GM19025 (cell line): Measurements from ENCODE around the gene SKOR1.

ENCODE experiments used
- ATAC-seq: cut with Tn5 transposase; IDR thresholded peaks from one replicate; pipeline ENCODE4 v1.9.1; 2021; ENCODE audit warnings: mild to moderate bottlenecking, low read depth, moderate library complexity; ENCODE audit not compliant: unreplicated experiment

Gene SKOR1

DNA sequence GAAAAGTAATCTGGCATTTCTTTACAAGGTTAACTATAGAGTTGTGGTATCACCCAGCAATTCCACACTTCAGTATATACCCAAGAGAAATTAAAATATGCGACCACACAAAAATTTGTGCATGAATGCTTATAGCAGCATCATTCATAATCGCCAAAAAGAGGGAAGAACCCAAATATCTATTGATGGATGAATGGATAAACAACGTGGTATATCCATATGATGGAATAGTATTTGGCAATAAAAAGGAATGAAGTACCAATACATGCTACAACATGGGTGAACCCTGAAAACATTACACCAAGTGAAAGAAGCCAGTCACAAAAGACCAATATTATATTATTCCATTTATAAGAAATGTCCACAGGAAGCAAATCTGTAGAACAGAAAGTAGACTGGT is 8.6 kb upstream of the SKOR1 start:
- ATAC-seq, result no peak

GRCh38 chr15:67818464-67818863 is 6.8 kb upstream of the SKOR1 start:
- no peak for ATAC-seq

GRCh38 chr15:67819636-67820035 is 5.7 kb upstream of the SKOR1 start:
- ATAC-seq, result no peak

- no peak for ATAC-seq
Measured at GRCh38 chr15:67820122-67820991, 5.0 kb upstream of the SKOR1 start.

GRCh38 chr15:67820992-67821783 is 4.1 kb upstream of the SKOR1 start:
- ATAC-seq, result no peak

DNA sequence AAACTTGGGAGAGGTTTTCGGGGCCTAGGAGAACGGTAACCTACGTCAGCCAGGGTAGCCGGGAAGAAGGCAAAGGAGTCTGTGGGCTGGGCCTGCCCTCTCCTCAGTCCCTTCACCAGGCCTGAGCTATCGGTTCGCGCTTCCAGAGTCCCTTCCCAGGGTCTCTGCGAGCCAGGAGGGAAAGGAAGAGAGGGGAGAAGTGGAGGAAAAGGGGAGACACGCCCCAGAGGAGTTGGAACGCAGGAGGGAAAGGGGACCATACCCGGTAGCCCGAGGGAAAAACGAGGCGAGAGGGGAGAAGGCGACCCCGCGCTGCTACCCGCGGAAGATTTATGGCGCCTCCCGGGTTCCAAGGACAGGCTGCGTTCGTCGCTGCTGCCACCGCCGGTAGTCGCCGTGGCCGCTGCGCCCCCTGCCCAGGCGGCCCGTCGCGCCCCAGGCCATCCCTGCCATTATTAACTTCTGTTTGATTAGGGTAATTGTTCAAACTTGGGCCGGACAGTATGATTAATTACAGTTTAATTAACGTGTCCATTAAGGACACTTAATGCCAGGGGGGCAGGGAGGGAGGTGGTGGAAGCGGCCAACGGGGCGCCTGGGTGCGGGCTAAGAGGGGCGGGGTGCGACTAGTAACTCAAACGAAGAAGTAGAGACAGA is 3.4 kb upstream of the SKOR1 start:
- ATAC-seq, result no peak

- ATAC-seq, result no peak
Measured at GRCh38 chr15:67822537-67823313, 2.6 kb upstream of the SKOR1 start.

- no peak for ATAC-seq
Measured at GRCh38 chr15:67823314-67824196, 1.8 kb upstream of the SKOR1 start.

GRCh38 chr15:67824197-67824968 is 926 bp upstream of the SKOR1 start:
- ATAC-seq, result no peak

DNA sequence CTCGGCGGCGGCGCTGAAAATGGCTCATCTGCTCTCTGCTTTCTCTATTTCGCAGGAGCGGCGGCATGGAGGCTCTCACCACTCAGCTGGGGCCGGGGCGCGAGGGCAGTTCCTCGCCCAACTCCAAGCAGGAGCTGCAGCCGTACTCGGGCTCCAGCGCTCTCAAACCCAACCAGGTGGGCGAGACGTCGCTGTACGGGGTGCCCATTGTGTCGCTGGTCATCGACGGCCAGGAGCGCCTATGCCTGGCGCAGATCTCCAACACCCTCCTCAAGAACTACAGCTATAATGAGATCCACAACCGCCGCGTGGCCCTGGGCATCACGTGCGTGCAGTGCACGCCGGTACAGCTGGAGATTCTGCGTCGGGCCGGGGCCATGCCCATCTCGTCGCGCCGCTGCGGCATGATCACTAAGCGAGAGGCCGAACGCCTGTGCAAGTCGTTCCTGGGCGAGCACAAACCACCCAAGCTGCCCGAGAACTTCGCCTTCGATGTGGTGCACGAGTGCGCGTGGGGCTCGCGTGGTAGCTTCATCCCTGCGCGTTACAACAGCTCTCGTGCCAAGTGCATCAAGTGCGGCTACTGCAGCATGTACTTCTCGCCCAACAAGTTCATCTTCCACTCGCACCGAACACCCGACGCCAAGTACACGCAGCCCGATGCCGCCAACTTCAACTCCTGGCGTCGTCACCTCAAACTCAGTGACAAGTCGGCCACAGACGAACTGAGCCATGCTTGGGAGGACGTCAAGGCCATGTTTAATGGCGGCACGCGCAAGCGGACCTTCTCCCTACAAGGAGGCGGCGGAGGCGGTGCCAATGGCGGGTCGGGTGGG is 790 bp downstream of the SKOR1 start:
- no peak for ATAC-seq

DNA sequence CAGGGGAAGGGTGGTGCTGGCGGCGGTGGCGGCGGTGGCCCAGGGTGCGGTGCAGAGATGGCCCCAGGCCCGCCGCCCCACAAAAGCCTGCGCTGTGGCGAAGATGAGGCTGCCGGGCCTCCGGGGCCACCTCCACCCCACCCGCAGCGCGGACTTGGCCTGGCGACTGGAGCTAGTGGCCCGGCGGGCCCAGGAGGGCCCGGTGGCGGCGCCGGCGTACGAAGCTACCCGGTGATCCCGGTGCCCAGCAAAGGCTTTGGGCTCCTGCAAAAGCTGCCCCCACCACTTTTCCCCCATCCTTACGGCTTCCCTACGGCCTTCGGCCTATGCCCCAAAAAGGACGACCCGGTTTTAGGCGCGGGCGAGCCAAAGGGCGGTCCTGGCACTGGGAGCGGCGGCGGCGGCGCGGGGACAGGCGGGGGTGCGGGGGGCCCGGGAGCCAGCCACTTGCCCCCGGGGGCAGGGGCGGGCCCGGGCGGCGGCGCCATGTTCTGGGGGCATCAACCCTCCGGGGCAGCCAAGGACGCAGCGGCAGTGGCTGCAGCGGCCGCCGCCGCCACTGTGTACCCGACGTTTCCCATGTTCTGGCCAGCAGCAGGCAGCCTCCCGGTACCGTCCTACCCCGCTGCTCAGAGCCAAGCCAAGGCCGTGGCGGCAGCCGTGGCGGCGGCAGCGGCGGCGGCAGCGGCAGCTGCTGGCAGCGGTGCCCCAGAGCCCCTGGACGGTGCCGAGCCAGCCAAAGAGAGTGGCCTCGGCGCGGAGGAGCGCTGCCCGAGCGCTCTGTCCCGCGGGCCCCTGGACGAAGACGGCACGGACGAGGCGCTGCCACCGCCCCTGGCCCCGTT is 1.6 kb downstream of the SKOR1 start:
- no peak for ATAC-seq

GRCh38 chr15:67827562-67828277 is 2.4 kb downstream of the SKOR1 start:
- no peak for ATAC-seq

DNA sequence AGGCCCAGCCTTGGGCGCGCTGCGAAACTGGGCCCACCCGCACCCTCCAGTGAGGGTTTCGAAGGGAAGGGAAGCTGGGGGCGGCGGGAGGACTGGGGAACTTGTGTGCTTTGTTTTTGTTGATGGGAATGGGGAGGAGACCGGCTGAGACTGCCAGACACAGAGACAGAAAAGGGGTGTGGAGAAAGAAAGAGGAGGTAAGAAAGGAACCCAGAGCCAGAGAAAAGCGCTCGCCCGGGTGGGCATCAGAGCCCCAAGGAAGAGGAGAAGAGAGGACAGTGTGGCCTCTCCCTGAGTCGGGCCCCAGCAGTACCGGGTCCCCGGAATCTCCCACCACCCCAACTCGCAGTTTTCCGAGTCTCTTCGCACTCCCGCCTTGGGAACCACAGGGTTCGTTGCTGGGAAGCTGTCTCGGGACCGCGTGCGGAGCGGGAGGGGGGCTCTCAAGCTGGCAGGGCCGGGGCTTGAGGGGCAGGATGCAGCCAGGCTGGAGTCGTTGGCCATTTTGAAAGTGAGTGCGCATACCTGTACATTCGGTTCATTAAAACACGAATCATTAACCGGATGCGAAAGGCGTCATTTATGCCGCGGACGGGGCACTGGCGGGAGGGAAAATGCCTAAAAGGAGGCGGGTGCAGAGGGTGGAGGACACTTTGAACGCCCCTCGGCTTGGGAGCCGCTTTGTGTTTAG is 3.1 kb downstream of the SKOR1 start:
- ATAC-seq, result no peak

DNA sequence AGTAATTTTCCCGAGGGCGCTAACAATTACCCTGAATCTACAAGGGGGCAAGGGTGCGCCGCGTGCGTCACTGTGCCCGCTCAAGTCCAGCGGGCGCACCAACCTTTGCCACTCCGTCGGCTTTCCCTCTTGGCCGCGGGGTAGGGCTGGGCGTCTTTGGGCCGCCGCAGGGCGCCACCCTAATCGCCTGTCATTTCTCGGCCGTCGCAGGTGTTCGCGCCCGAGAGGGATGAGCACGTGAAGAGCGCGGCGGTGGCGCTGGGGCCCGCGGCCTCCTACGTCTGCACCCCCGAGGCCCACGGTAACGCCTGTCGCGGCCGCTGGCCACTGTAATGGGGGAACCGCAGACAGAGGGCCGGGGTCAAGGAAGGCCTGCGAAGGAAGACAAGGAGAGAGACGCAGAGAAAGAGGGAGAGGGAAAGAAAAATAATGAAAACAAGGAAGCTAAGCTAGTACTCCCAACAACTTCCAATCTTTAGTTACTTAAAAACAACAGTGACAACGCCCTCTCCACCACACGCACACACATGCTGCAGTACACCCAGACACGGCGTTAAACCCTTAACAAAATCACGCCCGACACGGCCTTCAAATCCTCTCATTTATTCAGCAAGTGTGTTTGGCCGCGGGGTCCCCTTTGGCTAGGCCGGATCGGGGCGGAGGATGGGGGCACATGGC is 3.8 kb downstream of the SKOR1 start:
- no peak for ATAC-seq
